HPDE6-E6E7 (cell line): ENCODE results near the gene OSBPL9.
"Not testable (repeated sequence)": the region's sequence is repeated elsewhere in the genome, so short reads cannot be mapped to it uniquely, and the experiment has no call there.

ENCODE experiments used
- DNase-seq: peaks from one replicate; pipeline ENCODE4 v3.0.0; 2011; ENCODE audit warnings: missing footprints; ENCODE audit errors: extremely low spot score

The OSBPL9 gene

DNA sequence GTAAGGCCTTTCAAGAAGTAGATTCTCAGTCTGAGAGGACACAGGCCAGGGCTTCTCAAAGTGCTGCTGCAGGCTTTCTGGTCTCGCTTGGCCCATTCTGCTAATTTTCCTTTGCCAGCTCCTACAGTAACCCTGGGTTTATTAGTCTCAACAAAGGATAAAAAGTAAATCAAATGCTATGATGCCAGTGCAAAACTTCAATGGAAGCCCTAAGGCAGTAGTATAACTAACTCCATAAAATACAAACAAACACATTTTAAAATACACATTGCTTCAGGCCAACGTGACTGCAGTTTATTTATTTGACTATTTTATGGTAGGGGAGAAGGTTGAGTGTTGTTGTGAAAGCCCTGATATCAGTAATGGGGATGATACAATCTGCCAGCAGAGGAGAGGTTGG, 172.0 kb downstream of the OSBPL9 start:
- no peak for DNase-seq

DNA sequence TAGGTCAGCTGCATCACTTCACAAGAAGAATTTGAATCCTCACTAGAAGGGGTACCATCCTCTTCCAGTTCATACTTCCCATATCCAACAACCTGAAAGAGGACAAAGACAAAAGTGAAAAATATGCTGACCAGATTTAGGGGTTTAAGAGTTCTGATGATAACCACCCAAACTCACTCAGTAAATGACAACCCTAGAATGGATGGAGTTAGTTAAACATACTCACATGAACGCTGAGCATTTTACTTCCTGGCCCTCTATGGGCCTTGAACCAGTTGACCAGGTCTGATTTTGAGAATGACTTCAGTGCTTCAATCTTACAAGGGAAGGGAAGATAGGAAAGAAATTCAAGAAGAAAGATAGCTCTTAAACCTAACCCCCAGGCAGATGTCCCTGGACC, 172.4 kb downstream of the OSBPL9 start:
- DNase-seq: no peak

DNA sequence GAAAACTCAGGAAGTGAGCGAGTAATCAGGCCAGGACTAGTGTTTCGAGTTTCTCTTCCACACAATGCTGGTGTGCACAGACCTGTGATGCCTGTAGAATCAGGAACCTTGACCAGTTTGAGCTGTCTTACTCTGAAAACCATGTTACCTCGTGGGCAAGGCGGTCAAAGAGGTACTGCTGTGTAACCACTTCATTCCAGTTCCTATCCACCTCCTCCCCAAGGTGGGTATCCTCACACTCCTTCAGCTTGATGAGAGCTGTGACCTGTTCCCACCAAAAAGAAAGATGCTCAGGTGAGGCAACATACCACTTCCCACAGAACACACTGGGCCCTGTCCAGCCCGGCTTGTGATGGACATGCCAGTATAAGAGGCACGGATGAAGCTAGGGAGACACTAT, 173.5 kb downstream of the OSBPL9 start:
- no peak for DNase-seq

DNA sequence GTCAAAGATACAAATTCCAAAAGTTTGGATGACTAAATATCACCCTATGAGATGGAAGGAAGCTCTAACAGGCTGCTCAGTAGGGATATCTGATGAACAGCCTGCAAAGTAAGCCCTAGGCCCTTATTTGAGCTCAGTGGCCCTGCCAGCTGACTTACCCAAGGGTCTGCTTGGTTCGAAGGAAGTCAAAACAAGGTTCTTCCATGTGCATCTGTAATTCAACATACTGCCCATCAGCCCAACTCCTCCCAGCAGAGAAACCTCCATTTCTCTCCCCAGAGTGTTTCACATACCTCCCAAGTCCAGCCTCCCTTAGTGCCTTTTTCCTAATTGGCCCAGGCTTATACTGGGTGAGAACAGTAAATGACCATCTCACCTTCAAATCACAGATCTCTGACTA, 175.0 kb downstream of the OSBPL9 start:
- DNase-seq: no peak

DNA sequence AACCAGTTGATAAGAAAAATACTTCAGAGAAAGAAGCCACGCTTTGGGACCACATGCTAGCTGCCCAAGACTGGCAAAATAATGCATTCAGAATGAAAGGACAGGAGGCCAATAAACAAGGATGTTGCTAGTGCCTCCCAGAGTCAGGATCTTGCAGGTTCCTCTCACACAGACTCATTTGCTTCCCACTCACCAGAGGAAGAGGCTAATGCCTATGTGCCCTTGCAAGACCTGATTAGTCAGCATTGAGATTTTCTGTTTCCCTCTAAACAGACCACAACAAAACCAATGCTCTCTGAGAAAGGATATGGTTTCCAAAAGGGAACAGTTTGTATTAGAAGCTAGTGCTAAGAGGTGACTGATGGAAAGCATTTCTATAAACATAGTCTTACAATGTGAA, 176.0 kb downstream of the OSBPL9 start:
- no peak for DNase-seq

DNA sequence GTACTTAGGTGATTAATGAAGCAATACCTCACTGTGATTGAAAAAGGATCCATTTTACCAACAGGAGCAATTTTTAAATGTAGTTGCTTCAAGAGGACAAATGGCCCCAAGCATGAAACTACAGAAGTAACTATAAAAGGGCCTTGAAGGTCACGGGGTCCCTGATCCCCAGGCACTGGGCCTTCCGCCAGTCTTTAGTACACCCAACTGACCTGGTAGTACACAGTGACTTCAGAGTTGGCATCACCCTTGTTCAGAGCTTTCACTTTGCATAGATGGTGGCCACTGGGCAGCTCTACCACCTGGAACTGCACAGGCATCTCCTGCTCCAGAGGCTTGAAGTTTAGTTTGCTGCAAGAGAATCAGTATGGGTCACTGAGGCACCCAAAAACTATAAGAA, 177.4 kb downstream of the OSBPL9 start:
- DNase-seq: no peak

DNA sequence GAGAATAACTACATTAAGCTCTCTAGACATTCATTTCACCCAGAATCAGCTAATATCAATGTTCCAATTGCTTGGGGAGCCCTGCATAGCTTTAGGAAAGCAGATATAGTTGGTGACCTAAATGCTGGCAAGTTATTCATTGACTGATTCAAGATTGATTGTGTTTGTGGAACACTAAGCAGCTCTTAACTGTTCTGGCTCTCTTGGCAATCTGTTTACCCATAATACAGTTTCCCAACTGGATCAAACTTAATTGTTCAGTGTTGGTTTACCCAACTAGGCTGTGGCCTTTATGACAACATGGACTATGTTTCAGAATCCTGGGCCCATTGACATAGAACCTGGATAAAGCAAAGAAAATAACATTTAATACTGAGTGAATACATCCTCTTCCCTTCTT, 178.0 kb downstream of the OSBPL9 start:
- no peak for DNase-seq

DNA sequence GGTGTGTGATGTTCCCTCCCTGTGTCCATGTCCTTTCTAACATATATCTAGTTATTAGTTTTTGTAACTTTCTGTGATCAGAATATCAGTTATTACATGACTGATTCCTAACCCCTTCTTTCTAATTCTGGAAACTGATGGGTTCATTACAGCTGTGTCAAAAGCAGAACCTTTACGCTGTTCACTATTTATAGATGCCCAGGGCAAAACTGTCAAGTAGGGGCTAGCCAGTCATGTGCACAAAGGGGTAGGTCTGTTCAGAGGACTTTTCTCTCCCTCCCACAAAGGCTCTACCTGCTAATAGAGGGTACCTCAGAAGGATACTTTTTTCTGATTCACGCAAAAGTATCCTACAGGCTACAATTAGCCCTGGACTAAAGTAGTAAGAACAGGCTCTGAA, 182.5 kb downstream of the OSBPL9 start:
- no peak for DNase-seq

DNA sequence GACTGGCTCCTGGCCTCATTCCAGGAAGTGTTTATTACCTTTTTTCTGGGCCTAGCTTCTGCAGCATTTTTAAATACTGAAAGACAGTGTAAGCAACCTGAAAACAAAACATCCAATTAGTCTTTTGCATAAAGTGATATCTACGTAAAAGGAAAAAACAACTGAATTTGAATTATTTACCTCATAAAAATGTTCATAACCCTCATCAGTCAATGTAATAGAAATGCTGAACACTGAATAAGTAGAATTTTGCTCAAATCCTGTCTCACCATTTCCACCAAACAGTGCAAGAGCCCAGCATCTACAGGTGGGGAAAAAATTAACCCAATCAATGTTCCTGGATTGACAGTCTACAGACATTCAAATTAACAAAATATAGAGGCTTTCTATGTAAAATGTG, 197.6 kb downstream of the OSBPL9 start:
- DNase-seq: no peak

DNA sequence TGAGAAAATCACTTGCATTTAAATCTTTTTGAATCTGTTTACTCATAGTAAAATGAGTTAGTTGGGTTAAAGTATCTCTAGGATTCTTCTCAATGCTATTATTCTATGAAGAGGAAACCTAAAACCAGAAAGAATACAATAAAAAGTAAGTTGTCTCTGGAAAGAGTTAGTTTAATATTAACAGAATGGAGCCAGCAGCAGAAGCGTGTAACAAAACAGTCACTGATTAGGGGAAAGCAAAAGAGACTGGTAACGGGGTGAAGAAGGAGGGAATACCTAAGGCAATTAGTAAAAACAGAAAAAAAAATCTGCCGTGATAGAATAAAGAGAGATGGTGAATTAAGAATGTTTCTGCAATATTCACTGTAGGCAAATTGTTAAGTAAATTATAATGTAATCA, 201.6 kb downstream of the OSBPL9 start:
- no peak for DNase-seq

DNA sequence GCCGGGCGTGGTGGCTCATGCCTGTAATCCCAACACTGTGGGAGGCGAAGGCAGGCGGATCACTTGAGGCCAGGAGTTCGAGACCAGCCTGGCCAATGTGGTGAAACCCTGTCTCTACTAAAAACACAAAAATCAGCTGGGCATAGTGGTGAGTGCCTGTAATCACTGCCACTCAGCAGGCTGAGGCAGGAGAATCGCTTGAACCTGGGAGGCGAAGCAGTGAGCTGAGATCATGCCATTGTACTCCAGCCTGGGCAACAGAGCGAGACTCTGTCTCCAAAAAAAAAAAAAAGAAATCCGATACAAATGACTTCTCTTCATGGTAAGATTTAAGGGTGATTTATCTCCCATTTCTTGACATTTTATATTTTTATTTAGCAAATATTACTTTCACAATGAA, 202.1 kb downstream of the OSBPL9 start:
- not testable (repeated sequence) for DNase-seq

DNA sequence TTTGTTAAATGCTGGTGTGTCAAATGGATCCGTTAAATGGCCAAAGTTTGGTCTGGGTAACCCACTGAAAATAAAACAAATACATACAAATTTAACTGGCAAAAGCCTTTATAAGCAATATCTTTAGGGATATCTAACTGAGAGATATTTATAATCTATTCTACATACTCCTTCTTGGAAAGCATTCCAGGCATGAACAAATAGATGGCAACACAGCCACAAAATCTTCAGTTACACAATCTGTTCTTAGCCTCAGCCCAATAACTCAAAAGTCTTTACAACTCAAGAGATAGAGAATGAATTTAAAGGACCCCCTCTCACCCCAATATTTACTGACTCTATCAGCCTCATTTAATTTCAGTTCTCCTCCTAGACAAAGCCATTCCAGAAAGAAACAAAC, 202.9 kb downstream of the OSBPL9 start:
- no peak for DNase-seq

DNA sequence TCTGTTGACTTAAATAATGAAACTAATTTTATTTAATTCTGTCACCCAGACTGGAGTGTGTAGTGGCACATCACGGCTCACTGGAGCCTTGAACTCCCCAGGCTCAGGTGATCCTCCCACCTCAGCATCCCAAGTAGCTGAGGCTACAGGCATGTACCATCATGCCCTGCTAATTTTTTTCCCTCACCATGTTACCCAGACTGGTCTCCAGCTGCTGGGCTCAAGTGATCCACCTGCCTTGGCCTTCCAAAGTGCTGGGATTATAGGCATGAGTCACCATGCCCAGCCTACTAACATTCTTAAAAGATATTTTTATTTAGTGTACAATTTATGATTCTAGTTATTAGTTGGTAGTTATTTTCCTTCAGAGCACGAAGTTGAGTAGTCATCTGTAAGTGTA, 212.2 kb downstream of the OSBPL9 start:
- DNase-seq: no peak

DNA sequence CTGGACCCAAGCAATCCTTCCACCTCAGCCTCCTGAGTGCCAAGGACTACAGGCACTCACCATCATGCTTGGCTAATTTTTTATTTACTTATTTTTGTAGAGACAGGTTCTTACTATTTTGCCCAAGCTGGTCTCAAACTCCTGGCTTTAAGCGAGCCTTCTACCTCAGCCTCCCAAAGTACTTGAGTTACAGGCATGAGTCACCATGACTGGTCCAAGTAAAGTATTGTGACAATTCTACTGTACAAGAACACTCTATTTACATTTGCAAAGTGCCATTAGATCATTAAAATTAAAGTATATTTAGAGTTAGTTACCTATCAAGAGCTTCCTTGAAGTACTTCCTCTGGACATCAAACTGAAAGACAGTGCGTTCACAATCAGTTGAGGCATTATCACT, 216.8 kb downstream of the OSBPL9 start:
- no peak for DNase-seq

DNA sequence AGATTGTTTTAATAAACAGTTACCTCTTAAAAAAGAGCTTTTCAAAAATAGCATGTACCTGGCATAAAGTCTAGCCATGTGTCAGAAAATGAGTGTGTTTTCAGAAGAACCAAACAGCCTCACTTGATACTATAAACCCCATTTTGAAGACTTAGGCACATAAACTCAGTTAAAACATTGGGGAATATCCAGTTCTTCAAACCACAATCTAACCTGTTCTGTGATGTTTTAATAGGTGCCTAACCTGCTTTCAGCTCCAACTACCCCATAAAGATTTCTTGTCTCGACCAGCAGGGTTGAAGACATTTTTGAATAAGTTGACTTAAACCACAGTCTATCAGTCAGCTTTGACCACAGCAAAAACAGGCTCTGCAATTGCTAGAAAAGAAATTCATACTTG, 220.4 kb downstream of the OSBPL9 start:
- DNase-seq: no peak
